GM20431 (cell line): ENCODE data around the gene ERI2.
"Not testable (repeated sequence)": the region's sequence is repeated elsewhere in the genome, so short reads cannot be mapped to it uniquely, and the experiment has no call there.

ENCODE experiments used
- in situ Hi-C: fragments of 300-500 bp; cut with MseI, MboI; formaldehyde crosslinking; loops from one replicate; pipeline ENCODE4 v1.15.0; 2020; ENCODE audit warnings: low sequenced_read_pairs; ENCODE audit not compliant: unreplicated experiment

Gene ERI2

DNA sequence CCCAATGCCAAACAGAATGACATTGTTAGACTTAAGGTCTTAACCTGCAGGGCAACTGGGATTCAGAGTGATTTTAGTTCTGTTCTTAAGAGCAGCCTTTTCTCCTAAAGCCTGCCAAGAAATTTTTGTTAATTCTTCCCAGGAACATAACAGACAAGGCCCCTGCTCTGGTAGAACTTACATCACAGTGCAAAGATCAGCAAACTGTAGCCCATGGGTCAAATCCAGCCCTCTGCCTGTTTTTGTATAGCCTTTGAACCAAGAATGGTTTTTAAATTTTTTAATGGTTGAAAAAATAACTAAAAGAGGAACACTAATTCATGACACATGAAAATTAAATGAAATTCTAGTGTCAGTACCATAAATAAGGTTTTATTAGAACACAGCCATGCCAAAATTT is 38.7 kb downstream of the ERI2 start:
- in situ Hi-C loops = no loop called here

GRCh38 chr16:20766294-20766693 is 40.0 kb downstream of the ERI2 start:
- in situ Hi-C loops = no loop called here

- in situ Hi-C loops = no loop called here
Observed at GRCh38 chr16:20765732-20766131, 40.5 kb downstream of the ERI2 start.

DNA sequence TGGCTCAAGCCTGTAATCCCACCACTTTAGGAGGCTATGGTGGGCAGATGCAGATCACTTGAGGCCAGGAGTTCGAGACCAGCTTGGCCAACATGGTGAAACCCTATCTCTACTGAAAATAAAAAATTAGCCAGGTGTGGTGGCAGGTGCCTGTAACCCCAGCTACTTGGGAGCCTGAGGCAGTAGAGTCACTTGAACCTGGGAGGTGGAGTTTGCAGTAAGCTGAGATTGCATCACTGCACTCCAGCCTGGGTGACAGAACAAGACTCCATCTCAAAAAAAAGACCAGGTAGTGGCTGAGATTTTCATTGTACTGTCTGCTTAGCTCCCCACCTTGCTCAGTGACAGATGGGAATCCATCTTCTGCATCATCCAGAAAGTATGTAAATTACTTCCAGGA is 41.8 kb downstream of the ERI2 start:
- in situ Hi-C loops = not testable (repeated sequence)

DNA sequence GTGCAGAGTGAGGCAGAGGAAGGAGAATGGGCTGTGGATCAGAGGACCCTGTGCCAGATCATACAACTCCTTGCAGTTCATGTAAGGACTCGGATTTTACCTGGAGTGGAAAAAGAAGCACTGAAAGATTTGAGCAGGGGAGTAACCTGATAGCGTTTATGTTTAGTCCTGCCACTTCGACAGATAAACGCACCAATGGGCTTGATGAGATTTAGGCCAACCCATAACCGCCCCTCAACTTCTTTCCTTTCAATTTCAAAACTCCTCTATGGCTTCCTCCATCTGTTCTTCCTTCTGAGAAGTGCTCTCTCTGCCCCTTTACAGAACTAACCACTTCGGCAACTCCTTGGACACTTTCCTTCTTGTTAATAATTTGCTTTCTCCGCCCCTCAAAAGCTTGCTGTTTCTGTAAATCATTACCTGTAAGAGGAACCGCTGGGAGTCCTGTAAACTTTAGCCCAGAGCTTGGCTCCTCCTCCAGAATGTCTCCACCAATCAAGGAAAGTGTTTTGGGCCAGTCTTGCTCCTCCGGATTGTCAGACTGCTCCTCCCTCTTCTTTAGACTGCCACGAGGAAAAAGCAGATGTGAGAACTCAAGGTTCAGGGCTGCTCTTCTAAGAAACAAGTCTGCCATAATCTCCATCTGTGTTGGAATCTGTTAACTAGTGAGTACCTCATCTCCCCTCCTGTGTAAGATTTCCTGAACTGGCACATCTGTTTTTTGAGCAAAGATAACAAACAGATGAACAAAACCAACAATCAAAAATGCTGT is 42.6 kb downstream of the ERI2 start, which contains the start of gene ACSM3:
TSS of gene ACSM3 (plus strand) at position 554 of the 772 bp plus-strand sequence. CDS start 6,021 bp downstream, outside the sequence.
- in situ Hi-C loops = no loop called here

DNA sequence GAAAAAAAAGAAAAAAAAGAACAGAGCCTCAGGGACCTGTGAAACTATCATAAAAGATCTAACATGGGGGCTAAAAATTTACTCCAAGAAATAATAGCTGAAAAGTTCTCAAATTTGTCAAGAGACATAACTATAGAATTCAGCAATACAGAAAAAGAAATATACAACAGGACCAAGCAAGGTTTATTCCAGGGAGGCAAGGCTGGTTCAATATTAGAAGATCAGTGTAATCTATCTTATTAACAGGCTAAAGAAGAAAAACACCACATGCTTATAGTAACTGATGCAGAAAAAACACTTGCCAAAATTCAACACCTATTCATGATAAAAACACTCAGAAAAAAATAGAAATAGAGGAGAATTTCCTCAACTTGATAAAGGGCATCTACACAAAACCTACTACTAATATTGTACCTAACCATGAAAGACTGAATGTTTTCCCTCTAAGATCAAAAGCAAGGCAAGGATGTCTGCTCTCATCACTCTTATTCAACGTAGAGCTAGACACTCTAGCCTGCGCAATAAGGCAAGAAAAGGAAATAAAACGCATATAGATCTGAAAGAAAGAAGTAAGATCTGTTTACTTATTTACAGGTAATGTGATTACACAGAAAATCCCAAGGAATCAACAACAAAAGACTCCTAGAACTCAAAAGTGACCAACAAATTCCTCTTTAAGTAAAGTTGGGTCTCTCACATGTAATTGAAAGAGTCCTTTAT is 43.7 kb downstream of the ERI2 start:
- in situ Hi-C loops = no loop called here

DNA sequence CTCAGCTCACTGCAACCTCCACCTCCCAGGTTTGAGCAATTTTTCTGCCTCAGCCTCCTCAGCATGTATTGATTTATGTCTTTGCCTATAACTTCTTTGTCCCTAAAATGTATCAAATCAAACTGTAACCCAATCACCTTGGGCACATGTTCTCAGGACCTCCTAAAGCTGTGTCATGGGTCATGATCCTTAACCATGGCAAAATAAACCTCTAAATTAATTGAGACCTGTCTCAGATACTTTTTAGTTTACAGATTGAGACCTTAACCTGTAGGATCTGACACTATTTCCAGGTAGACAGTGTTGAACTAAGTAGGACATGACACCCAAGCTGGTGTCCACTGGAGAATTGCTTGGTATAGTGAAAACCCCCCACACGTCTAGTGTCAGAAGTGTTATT is 45.1 kb downstream of the ERI2 start:
- in situ Hi-C loops = no loop called here

DNA sequence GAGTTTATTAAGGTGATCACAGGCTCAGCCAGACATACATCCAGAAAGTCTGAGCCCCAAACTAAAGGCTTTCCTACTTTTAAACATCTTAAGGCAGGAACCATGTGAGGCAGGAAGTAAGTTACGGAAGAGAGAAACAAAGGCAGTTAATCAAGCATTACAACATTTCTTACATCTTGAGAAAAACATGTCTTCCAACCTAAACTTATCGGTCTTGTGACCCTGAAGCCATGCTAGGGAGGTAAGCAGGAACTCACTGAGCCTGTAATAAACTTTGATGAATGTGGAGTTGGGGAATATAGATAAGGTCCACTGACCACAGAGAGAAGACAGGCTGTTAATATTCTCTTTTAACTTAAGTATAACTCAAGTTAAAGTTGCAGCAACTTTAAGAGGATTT is 45.9 kb downstream of the ERI2 start:
- in situ Hi-C loops = no loop called here

DNA sequence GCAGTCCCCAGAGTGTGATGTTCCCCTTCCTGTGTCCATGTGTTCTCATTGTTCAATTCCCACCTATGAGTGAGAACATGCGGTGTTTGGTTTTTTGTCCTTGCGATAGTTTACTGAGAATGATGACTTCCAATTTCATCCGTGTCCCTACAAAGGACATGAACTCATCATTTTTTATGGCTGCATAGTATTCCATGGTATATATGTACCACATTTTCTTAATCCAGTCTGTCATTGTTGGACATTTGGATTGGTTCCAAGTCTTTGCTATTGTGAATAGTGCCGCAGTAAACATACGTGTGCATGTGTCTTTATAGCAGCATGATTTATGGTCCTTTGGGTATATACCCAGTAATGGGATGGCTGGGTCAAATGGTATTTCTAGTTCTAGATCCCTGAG is 50.5 kb downstream of the ERI2 start:
- in situ Hi-C loops = not testable (repeated sequence)

GRCh38 chr16:20755238-20755637 is 51.0 kb downstream of the ERI2 start:
- in situ Hi-C loops = no loop called here

- in situ Hi-C loops = no loop called here
Observed at GRCh38 chr16:20753727-20754126, 52.5 kb downstream of the ERI2 start.

DNA sequence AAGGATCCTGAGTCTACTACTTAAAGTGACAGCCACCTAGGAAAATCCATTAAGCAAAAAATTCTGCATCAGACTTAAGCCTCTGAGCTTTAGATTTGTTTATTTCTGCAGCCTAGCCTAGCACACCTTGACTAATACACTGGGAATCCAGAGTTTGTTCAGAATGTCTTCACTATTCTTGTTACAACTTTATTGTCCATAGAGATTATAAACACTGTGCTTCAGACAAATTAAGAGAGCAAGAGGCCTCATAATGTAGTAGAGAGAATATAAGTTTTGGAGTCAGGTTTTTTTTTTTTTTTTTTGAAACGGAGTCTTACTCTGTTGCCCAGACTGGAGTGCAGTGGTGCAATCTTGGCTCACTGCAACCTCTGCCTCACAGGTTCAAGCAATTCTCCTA is 55.7 kb downstream of the ERI2 start:
- in situ Hi-C loops = no loop called here

DNA sequence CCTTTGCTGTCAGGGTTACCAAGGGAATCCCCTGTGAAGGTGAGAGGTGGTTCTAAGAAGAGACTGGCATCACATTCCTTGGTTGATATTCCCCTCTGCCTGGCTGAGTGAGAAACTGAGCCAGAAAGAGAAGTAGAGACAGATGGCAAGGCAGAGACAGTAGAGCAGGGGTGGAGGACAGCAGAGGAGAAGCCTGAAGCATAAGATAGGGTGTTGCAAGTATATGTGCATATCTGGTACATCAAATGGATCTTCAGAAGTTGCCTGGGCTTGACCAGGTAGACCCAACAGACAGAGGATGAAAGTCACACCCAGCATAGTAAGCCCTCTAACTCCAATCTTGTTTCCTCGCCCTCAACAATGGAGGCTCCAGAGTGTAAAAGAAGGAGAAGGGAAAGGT is 56.8 kb downstream of the ERI2 start:
- in situ Hi-C loops = no loop called here

GRCh38 chr16:20747030-20747816 is 59.0 kb downstream of the ERI2 start:
- in situ Hi-C loops = no loop called here

GRCh38 chr16:20746461-20746860 is 59.8 kb downstream of the ERI2 start:
- in situ Hi-C loops = no loop called here
